Activated T-cell treated with anti-CD3 and anti-CD28 coated beads, Interleukin-2, amount 50 U/mL, for 4 hours (primary cell): Measurements from ENCODE around the gene INTS7. TPM values are rescaled to one million over a fixed set of nuclear protein-coding genes. Genes with fewer than 3 reads are reported as not detected.

Experiments used
- ATAC-seq, 2 donors: fragments of 200-7000 bp; cut with Tn5 transposase; one replicate each; pipeline ENCODE4 v1.10.0; 2021
- DNase-seq: peaks from one replicate; pipeline ENCODE4 v3.0.0-alpha.2; 2020
- H3K27me3 Mint-ChIP-seq: one replicate; pipeline ENCODE4 v1.8.0; 2021; ENCODE audit warnings: low read depth, mixed read lengths
- H3K36me3 Mint-ChIP-seq: one replicate; pipeline ENCODE4 v1.8.0; 2022; ENCODE audit warnings: mixed read lengths; ENCODE audit not compliant: insufficient read depth
- H3K4me1 Mint-ChIP-seq: one replicate; pipeline ENCODE4 v1.8.0; 2021; ENCODE audit warnings: low read depth, mixed read lengths
- H3K4me3 Mint-ChIP-seq: one replicate; pipeline ENCODE4 v1.8.0; 2021; ENCODE audit warnings: mild to moderate bottlenecking, moderate library complexity, mixed read lengths
- H3K9me3 Mint-ChIP-seq: one replicate; pipeline ENCODE4 v1.8.0; 2021; ENCODE audit warnings: mixed read lengths
- total RNA-seq, 3 donors: library from RNA; stranded (reverse); gene quantifications; one replicate each; pipeline ENCODE4 v1.2.1, GENCODE V29; 2021

Gene INTS7, protein sequence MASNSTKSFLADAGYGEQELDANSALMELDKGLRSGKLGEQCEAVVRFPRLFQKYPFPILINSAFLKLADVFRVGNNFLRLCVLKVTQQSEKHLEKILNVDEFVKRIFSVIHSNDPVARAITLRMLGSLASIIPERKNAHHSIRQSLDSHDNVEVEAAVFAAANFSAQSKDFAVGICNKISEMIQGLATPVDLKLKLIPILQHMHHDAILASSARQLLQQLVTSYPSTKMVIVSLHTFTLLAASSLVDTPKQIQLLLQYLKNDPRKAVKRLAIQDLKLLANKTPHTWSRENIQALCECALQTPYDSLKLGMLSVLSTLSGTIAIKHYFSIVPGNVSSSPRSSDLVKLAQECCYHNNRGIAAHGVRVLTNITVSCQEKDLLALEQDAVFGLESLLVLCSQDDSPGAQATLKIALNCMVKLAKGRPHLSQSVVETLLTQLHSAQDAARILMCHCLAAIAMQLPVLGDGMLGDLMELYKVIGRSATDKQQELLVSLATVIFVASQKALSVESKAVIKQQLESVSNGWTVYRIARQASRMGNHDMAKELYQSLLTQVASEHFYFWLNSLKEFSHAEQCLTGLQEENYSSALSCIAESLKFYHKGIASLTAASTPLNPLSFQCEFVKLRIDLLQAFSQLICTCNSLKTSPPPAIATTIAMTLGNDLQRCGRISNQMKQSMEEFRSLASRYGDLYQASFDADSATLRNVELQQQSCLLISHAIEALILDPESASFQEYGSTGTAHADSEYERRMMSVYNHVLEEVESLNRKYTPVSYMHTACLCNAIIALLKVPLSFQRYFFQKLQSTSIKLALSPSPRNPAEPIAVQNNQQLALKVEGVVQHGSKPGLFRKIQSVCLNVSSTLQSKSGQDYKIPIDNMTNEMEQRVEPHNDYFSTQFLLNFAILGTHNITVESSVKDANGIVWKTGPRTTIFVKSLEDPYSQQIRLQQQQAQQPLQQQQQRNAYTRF
- total RNA-seq, result 10 to 100 TPM; 28.0 to 35.8 (median 29.5) TPM

GRCh38 chr1:212035123-212035834 lies at the start of gene INTS7, which contains the start of gene DTL:
INTS7 (minus strand) TSS chr1:212035557; CDS start chr1:212035437, 120 bp downstream.
DTL (plus strand) TSS chr1:212035748; CDS start chr1:212035891, 143 bp downstream.
- Mint-ChIP-seq H3K27me3 (no peaks in the 10 kb centered on the region), H3K9me3 (no peaks in the 10 kb centered on the region), H3K4me3 (peak within 1 kb of the TSS; percentile 100), H3K4me1 (peaks cover 54% of the 10 kb centered on the region), H3K36me3 (peaks cover 10% of the 10 kb centered on the region)
- peak; percentile 96 for DNase-seq
- ATAC-seq, result peak; percentile 88

DNA sequence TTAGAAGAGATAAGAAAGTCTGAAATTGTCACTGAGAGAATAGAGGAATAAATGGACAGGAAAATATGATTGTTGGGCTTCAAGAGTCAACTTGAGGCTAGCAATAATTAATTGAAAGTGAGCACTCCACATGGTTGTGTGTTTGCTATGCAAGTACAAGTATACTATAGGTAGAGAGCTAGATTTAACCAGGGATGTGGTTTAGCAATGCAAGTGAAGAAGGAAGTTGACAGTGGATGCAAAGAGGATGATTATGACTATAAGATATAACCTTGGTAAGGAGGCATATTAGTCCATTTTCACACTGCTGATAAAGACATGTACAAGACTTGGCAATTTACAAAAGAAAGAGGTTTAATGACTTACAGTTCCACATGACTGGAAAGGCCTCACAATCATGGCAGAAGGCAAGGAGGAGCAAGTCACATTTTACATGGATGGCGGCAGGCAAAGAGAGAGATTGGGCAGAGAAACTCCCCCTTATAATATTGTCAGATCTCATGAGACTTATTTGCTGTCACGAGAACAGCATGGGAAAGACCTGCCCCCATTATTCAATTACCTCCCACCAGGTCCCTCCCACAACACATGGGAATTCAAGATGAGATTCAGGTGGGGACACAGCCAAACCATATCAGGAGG lies 47.5 kb upstream of the INTS7 start:
- Mint-ChIP-seq H3K4me3 (no peak overlapping the region), H3K36me3 (peaks cover 16% of the 10 kb centered on the region), H3K4me1 (no peaks in the 10 kb centered on the region), H3K27me3 (no peaks in the 10 kb centered on the region), H3K9me3 (no peaks in the 10 kb centered on the region)
- no peak for DNase-seq
- no peak for ATAC-seq

- no peaks in the 10 kb centered on the region for H3K27me3 Mint-ChIP-seq
- H3K4me1 Mint-ChIP-seq, result no peaks in the 10 kb centered on the region
- DNase-seq (no peak), ATAC-seq (no peak)
- H3K4me3 Mint-ChIP-seq, result no peak overlapping the region
- peaks cover 12% of the 10 kb centered on the region for H3K36me3 Mint-ChIP-seq
- no peaks in the 10 kb centered on the region for H3K9me3 Mint-ChIP-seq
These were observed 43.5 kb upstream of the INTS7 start for GRCh38 chr1:212078826-212079225.

DNA sequence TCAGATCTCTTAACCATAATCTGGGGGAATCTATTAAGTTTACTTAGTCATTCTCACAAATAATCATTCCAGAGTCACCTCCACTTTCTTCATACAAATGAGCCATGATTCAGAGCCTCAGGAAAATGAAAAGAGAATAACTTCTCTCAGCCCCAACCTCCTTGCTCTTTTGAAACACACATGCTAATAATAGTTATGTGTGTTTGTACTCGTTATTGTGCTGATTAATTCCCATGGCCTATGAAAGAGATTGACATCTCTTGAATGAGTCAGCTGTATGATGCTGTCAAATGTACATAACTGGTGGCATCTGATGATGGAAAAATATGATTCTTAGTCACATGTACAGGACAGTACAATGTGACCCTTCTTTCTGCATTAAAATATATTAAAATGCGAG lies 41.7 kb upstream of the INTS7 start:
- Mint-ChIP-seq H3K4me3 (no peak overlapping the region), H3K27me3 (no peaks in the 10 kb centered on the region), H3K9me3 (no peaks in the 10 kb centered on the region), H3K4me1 (no peaks in the 10 kb centered on the region), H3K36me3 (peaks cover 12% of the 10 kb centered on the region)
- no peak for ATAC-seq
- DNase-seq, result no peak

DNA sequence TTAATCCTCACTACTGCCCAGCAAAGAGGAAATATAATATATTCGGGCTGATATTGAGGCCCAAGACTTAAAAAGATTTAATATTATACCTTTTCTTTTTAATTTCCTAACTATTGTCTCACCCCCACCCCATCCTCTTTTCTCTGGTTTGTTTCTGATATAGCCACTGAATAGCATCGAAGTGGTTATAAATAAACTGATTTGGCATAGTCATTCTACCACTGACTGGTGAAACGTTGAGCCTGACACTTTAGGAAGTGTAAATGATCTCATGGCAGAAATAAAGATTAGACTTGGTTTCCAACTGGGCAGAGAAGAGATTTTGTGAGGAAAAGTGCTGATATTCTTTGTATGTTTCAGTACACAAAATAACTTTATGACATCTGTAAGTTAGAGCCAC lies 39.5 kb upstream of the INTS7 start:
- no peaks in the 10 kb centered on the region for H3K27me3 Mint-ChIP-seq
- no peaks in the 10 kb centered on the region for H3K9me3 Mint-ChIP-seq
- no peak overlapping the region for H3K4me3 Mint-ChIP-seq
- H3K4me1 Mint-ChIP-seq, result no peaks in the 10 kb centered on the region
- peaks cover 11% of the 10 kb centered on the region for H3K36me3 Mint-ChIP-seq
- DNase-seq (no peak), ATAC-seq (no peak)

DNA sequence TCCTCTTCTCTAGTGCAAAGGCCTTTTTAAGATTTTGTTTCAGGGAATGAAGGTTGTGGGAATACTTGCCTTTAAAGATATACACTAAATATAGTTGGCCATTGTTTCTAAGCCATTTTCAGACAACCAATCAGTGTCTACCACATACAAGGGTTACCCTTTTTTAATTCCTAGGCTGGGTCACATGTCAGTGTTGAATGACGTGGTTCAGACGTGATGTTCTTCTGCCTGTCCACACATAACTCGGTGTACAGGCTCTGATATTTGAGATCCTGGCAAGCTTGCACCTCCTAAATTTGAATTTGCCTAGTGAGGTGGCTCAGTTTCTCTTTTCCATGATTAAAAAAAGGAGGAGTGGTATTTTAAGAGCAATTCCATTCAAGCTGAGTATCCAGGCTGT lies 39.0 kb upstream of the INTS7 start:
- ATAC-seq, result no peak
- Mint-ChIP-seq H3K27me3 (no peaks in the 10 kb centered on the region), H3K4me3 (no peak overlapping the region), H3K36me3 (peaks cover 11% of the 10 kb centered on the region), H3K9me3 (no peaks in the 10 kb centered on the region), H3K4me1 (no peaks in the 10 kb centered on the region)
- no peak for DNase-seq

DNA sequence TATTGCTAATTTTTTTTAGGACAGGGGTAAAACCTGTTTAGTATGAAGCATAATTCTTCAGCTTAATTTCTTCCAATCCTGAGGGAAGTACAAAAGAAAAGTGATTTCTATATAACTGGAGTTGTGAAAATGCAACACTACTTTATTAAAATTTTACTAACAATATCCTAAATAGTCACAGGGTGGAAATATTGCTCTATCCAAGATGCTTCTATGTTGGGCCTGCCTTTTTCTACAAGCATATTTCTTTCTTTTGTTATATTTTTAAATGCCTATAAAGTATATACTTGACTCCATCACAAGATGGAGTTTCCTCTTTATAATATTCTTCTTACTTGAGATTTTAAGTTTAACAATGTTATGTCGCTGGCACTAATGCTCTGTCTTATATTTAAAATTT lies 38.1 kb upstream of the INTS7 start:
- Mint-ChIP-seq H3K36me3 (peaks cover 9% of the 10 kb centered on the region), H3K27me3 (no peaks in the 10 kb centered on the region), H3K4me3 (no peak overlapping the region), H3K4me1 (no peaks in the 10 kb centered on the region), H3K9me3 (no peaks in the 10 kb centered on the region)
- no peak for ATAC-seq
- no peak for DNase-seq

GRCh38 chr1:212072047-212072446 lies 36.7 kb upstream of the INTS7 start:
- Mint-ChIP-seq H3K36me3 (peaks cover 11% of the 10 kb centered on the region), H3K4me3 (no peak overlapping the region), H3K9me3 (no peaks in the 10 kb centered on the region), H3K27me3 (no peaks in the 10 kb centered on the region), H3K4me1 (no peaks in the 10 kb centered on the region)
- DNase-seq, result no peak
- ATAC-seq, result no peak

DNA sequence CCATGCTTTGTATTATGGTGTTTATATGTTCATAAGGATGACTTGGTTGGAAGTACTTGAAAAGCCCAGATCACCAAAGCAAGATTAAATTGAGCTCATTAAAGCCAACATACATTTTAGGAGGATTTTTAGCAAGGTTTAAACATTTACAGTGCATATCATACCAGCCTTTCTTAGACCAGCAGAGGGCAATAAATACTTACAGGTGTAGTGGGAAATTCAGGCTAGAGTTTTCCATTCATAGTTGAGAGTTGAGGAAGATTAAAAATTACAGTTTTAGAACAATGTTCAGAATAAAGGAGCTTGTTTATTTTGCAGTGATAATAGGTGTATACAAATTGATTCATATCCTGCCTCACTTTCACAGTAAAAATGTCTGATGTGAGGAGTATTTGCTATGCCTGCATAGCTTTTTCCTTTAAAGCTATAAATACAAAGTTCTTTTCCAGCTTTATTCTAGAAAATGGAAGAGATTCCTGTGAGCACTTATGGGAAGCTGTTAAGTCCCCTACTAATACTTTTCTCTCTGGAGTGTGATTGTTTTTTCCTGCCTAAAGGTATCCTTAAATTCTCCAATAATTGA lies 35.5 kb upstream of the INTS7 start:
- H3K36me3 Mint-ChIP-seq, result peaks cover 6% of the 10 kb centered on the region
- ATAC-seq, result peak in 1 of 2 donors; percentile 46
- H3K9me3 Mint-ChIP-seq, result no peaks in the 10 kb centered on the region
- H3K4me1 Mint-ChIP-seq, result no peaks in the 10 kb centered on the region
- no peak for DNase-seq
- no peaks in the 10 kb centered on the region for H3K27me3 Mint-ChIP-seq
- H3K4me3 Mint-ChIP-seq, result no peak overlapping the region

- Mint-ChIP-seq H3K9me3 (no peaks in the 10 kb centered on the region), H3K27me3 (no peaks in the 10 kb centered on the region), H3K36me3 (peaks cover 6% of the 10 kb centered on the region), H3K4me3 (no peak overlapping the region), H3K4me1 (no peaks in the 10 kb centered on the region)
- ATAC-seq (no peak), DNase-seq (no peak)
These were observed 32.4 kb upstream of the INTS7 start for GRCh38 chr1:212067787-212068186.

DNA sequence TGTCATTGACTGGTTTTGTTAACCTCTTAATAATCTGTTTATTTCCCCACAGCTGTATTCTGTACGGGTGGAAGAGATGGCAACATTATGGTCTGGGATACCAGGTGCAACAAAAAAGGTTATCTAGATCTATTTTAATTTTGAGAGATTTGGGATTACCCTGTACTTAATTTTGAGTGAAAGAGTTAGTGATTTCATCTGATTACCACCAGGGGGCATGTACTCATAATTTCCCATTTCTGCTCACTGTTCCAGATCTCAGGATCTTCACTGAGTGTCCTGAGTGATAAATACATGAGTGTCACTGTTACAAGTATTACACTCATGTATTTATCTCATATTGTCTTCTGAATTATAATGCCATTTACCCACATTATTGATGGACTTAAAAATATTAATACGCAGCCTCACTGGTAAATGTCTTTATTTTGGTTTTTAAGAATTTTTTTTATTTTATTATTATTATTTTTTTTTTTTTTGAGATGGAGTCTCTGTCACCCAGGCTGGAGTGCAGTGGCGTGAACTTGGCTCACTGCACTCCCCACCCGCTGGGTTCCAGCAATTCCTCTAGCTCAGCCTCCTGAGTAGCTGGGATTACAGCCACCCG lies 27.6 kb upstream of the INTS7 start:
- Mint-ChIP-seq H3K9me3 (peaks cover 4% of the 10 kb centered on the region), H3K27me3 (no peaks in the 10 kb centered on the region), H3K4me3 (no peak overlapping the region), H3K36me3 (peaks cover 4% of the 10 kb centered on the region), H3K4me1 (no peaks in the 10 kb centered on the region)
- peak in 1 of 2 donors; percentile 37 for ATAC-seq
- no peak for DNase-seq

DNA sequence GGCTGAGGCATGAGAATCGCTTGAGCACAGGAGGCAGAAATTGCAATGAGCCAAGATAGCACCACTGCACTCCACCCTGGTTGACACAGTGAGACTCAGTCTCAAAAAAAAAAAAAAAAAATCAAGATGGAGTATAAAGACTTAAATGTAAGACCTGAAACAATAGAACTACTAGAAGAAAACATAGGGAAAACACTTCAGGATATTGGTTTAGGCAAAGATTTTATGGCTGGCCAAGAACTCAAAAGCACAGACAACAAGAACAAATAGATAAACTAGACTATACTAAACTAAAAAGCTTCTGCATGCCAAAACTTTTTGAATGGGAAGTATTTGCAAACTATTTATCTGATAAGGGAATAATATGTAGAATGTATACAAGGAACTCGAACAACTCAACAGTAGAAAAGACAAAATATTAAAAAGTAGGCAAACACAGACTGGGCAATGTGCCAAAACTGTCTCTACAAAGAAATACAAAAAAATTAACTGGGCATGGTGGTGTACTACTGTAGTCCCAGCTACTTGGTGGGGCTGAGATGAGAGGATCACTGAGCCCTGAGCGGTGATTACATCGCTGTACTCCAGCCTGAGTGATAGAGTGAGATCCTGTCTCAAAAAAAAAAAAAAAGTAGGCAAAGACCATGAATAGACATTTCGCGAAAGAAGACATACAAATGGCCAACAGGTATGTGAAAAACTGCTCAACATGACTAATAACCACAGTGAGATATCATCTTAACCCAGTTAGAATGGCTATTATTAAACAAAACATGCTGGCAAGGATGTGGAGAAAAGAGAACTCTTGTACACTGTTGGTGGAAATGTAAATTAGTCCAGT lies 25.5 kb upstream of the INTS7 start:
- H3K36me3 Mint-ChIP-seq, result peaks cover 18% of the 10 kb centered on the region
- H3K27me3 Mint-ChIP-seq, result no peaks in the 10 kb centered on the region
- DNase-seq, result no peak
- ATAC-seq, result peak in 1 of 2 donors; percentile 32
- peaks cover 21% of the 10 kb centered on the region for H3K9me3 Mint-ChIP-seq
- H3K4me1 Mint-ChIP-seq, result no peaks in the 10 kb centered on the region
- no peak overlapping the region for H3K4me3 Mint-ChIP-seq
